Measurements from ENCODE around the gene KAZN.

Gene KAZN

GRCh38 chr1:14679027-14679688, 80.7 kb downstream of the KAZN start:
- H3K4me3 ChIP-seq (ENCODE audit: low read depth, low read length) = no peak overlapping the region
- no peak for TF ChIP-seq CTCF (IDR thresholded peaks at IDR 0.05; ENCODE audit: control insufficient read depth, extremely low read depth, insufficient read depth)
- no peak for DNase-seq (ENCODE audit: low read depth)

GRCh38 chr1:14681182-14681581, 82.7 kb downstream of the KAZN start:
- H3K4me3 ChIP-seq (ENCODE audit: low read depth, low read length) = no peak overlapping the region
- TF ChIP-seq CTCF (IDR thresholded peaks at IDR 0.05; ENCODE audit: control insufficient read depth, extremely low read depth, insufficient read depth) = no peak
- DNase-seq (ENCODE audit: low read depth) = no peak

GRCh38 chr1:14682941-14683621, 84.6 kb downstream of the KAZN start:
- no peak for TF ChIP-seq CTCF (IDR thresholded peaks at IDR 0.05; ENCODE audit: control insufficient read depth, extremely low read depth, insufficient read depth)
- no peak for DNase-seq (ENCODE audit: low read depth)
- H3K4me3 ChIP-seq (ENCODE audit: low read depth, low read length) = no peak overlapping the region

- DNase-seq (ENCODE audit: low read depth) = no peak
- TF ChIP-seq CTCF (IDR thresholded peaks at IDR 0.05; ENCODE audit: control insufficient read depth, extremely low read depth, insufficient read depth) = no peak
- H3K4me3 ChIP-seq (ENCODE audit: low read depth, low read length) = no peak overlapping the region
Observed at GRCh38 chr1:14685078-14685477, 86.6 kb downstream of the KAZN start.

- no peak for DNase-seq (ENCODE audit: low read depth)
- TF ChIP-seq CTCF (IDR thresholded peaks at IDR 0.05; ENCODE audit: control insufficient read depth, extremely low read depth, insufficient read depth) = no peak
- no peak overlapping the region for H3K4me3 ChIP-seq (ENCODE audit: low read depth, low read length)
Observed at GRCh38 chr1:14686701-14687100, 88.2 kb downstream of the KAZN start.

GRCh38 chr1:14687147-14687546, 88.7 kb downstream of the KAZN start:
- DNase-seq (ENCODE audit: low read depth) = no peak
- no peak overlapping the region for H3K4me3 ChIP-seq (ENCODE audit: low read depth, low read length)
- TF ChIP-seq CTCF (IDR thresholded peaks at IDR 0.05; ENCODE audit: control insufficient read depth, extremely low read depth, insufficient read depth) = no peak

All from LNCaP clone FGC (cell line).